HepG2 (cell line): Measurements from ENCODE around the gene CYBC1. TPM values are rescaled to one million over a fixed set of nuclear protein-coding genes. Genes with fewer than 3 reads are reported as not detected.

Experiments used
- AKNA ChIP-seq: sonication (generic); formaldehyde crosslinking; IDR thresholded peaks from 2 replicates; pipeline ENCODE4 v1.4.0; 2020; ENCODE audit warnings: missing genetic modification reagents, borderline replicate concordance
- PHF5A ChIP-seq: IDR thresholded peaks from one replicate; pipeline ENCODE4 v1.6.1; 2018; ENCODE audit warnings: low read depth, missing genetic modification reagents; ENCODE audit not compliant: unreplicated experiment
- SNAPC4 ChIP-seq: sonication (generic); formaldehyde crosslinking; IDR thresholded peaks from 2 replicates; pipeline ENCODE4 v1.4.0; 2020; ENCODE audit warnings: mild to moderate bottlenecking, missing genetic modification reagents
- ZNF136 ChIP-seq: sonication (generic); formaldehyde crosslinking; IDR thresholded peaks from 2 replicates; pipeline ENCODE4 v1.8.1; 2022; ENCODE audit warnings: low read depth, mild to moderate bottlenecking, moderate library complexity, missing genetic modification reagents
- ZNF34 ChIP-seq: sonication (generic); formaldehyde crosslinking; IDR thresholded peaks from 2 replicates; pipeline ENCODE4 v1.4.0; 2020; ENCODE audit warnings: mild to moderate bottlenecking, missing genetic modification reagents, borderline replicate concordance
- ZNF564 ChIP-seq: sonication (generic); formaldehyde crosslinking; IDR thresholded peaks from 2 replicates; pipeline ENCODE4 v1.8.1; 2023; ENCODE audit warnings: mild to moderate bottlenecking, missing genetic modification reagents
- ZSCAN25 ChIP-seq: sonication (generic); formaldehyde crosslinking; IDR thresholded peaks from 2 replicates; pipeline ENCODE4 v1.8.0; 2022; ENCODE audit warnings: mild to moderate bottlenecking, missing genetic modification reagents
- polyA plus RNA-seq, 8 experiments: library from polyadenylated mRNA; depleted of rRNA in 3 of 8; stranded (reverse) in 7 of 8; unstranded in 1 of 8; fragments of >200 nt; fragmentation: Illumina TruSeq in 4 of 8; extraction: Trizol in 4 of 8; gene quantifications; 2 replicates each; pipeline versions ENCODE4 v1.2.1 to v1.2.3, GENCODE V29; 2011 to 2016; ENCODE audit warnings: low read depth in 4 of 8, missing spikeins in 1 of 8, mixed read lengths in 1 of 8; ENCODE audit not compliant: insufficient read depth in 1 of 8
- total RNA-seq, 5 experiments: library from RNA; depleted of rRNA; stranded (reverse); fragments of >200 nt; fragmentation: Illumina TruSeq; extraction: Trizol; gene quantifications; 2 replicates each; pipeline ENCODE4 v1.2.3, GENCODE V29; 2016; ENCODE audit warnings: low read depth in 1 of 5
- TF ChIP-seq, protein P1 (sequence below): sonication (generic); formaldehyde crosslinking; IDR thresholded peaks from 2 replicates; pipeline ENCODE4 v1.4.0; 2020; ENCODE audit warnings: missing genetic modification reagents, borderline replicate concordance

Gene CYBC1
- total and polyA plus RNA-seq, 2 of the 13 experiments (the other 11 are each of a cell fraction or from before 2014, with no cell fraction given) = 43.4 to 44.1 TPM

GRCh38 chr17:82494236-82495055 lies 43.9 kb upstream of the CYBC1 start (continued):
- TF ChIP-seq ZNF564 (CRISPR knock-in tag) (peak; percentile 95), AKNA (CRISPR knock-in tag) (no peak), ZSCAN25 (CRISPR knock-in tag) (peak; percentile 82), ZNF34 (CRISPR knock-in tag) (peak; percentile 99), PHF5A (peak; percentile 89), SNAPC4 (peak; percentile 80), ZNF136 (peak; percentile 73; the same call in 1 of the 2 replicates)
- TF ChIP-seq, protein P1, sequence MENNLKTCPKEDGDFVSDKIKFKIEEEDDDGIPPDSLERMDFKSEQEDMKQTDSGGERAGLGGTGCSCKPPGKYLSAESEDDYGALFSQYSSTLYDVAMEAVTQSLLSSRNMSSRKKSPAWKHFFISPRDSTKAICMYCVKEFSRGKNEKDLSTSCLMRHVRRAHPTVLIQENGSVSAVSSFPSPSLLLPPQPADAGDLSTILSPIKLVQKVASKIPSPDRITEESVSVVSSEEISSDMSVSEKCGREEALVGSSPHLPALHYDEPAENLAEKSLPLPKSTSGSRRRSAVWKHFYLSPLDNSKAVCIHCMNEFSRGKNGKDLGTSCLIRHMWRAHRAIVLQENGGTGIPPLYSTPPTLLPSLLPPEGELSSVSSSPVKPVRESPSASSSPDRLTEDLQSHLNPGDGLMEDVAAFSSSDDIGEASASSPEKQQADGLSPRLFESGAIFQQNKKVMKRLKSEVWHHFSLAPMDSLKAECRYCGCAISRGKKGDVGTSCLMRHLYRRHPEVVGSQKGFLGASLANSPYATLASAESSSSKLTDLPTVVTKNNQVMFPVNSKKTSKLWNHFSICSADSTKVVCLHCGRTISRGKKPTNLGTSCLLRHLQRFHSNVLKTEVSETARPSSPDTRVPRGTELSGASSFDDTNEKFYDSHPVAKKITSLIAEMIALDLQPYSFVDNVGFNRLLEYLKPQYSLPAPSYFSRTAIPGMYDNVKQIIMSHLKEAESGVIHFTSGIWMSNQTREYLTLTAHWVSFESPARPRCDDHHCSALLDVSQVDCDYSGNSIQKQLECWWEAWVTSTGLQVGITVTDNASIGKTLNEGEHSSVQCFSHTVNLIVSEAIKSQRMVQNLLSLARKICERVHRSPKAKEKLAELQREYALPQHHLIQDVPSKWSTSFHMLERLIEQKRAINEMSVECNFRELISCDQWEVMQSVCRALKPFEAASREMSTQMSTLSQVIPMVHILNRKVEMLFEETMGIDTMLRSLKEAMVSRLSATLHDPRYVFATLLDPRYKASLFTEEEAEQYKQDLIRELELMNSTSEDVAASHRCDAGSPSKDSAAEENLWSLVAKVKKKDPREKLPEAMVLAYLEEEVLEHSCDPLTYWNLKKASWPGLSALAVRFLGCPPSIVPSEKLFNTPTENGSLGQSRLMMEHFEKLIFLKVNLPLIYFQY = peak; percentile 99
